Smooth muscle cell (in vitro differentiated cells): Measurements from ENCODE around the gene USP13. TPM values are rescaled to one million over a fixed set of nuclear protein-coding genes. Genes with fewer than 3 reads are reported as not detected.

Source experiments
- DNase-seq: peaks from one replicate; lab custom pipeline; 2025; ENCODE audit not compliant: unreplicated experiment; lab: John Stamatoyannopoulos, UW
- H2AFZ ChIP-seq: fragments of 200-600 bp; sonication (generic); 2 replicates; pipeline ENCODE4 v1.6.0; 2016; ENCODE audit warnings: antibody characterized with exemption, low read depth, mild to moderate bottlenecking
- H3F3A ChIP-seq: fragments of 200-600 bp; sonication (generic); 2 replicates; pipeline ENCODE4 v1.6.0; 2017; ENCODE audit warnings: antibody characterized with exemption, low read depth
- H3K27ac ChIP-seq: fragments of 200-600 bp; sonication (generic); 2 replicates; pipeline ENCODE4 v1.5.1; 2016; ENCODE audit warnings: low read depth, mild to moderate bottlenecking
- H3K27me3 ChIP-seq: fragments of 200-600 bp; sonication (generic); 2 replicates; pipeline ENCODE4 v1.6.1; 2016; ENCODE audit warnings: low read depth, mild to moderate bottlenecking
- H3K36me3 ChIP-seq: fragments of 200-600 bp; sonication (generic); 2 replicates; pipeline ENCODE4 v1.5.1; 2016; ENCODE audit warnings: low read depth
- H3K4me1 ChIP-seq: fragments of 200-600 bp; sonication (generic); 2 replicates; pipeline ENCODE4 v1.5.1; 2016; ENCODE audit warnings: low read depth
- H3K4me2 ChIP-seq: fragments of 200-600 bp; sonication (generic); 2 replicates; pipeline ENCODE4 v1.6.0; 2016; ENCODE audit warnings: mild to moderate bottlenecking
- H3K4me3 ChIP-seq: fragments of 200-600 bp; sonication (generic); 2 replicates; pipeline ENCODE4 v1.5.1; 2016; ENCODE audit warnings: mild to moderate bottlenecking
- H3K79me2 ChIP-seq: fragments of 200-600 bp; sonication (generic); 2 replicates; pipeline ENCODE4 v1.6.0; 2016; ENCODE audit warnings: low read depth, mild to moderate bottlenecking
- H3K9ac ChIP-seq: fragments of 200-600 bp; sonication (generic); 2 replicates; pipeline ENCODE4 v1.6.0; 2016; ENCODE audit warnings: low read depth
- H3K9me3 ChIP-seq: fragments of 200-600 bp; sonication (generic); replicated peaks from 2 replicates; pipeline ENCODE4 v1.5.1; 2016; ENCODE audit warnings: low read depth
- H4K20me1 ChIP-seq: fragments of 200-600 bp; sonication (generic); 2 replicates; pipeline ENCODE4 v1.6.0; 2016; ENCODE audit warnings: low read depth
- CTCF ChIP-seq: fragments of 200-600 bp; sonication (generic); IDR thresholded peaks from 2 replicates; pipeline ENCODE4 v1.5.1; 2017; ENCODE audit warnings: borderline replicate concordance, mild to moderate bottlenecking, antibody characterized with exemption; ENCODE audit not compliant: insufficient read depth, poor library complexity, severe bottlenecking
- WGBS: methylation state at CpG from one replicate; pipeline ENCODE4 v1.1.7; 2016; ENCODE audit warnings: low lambda C conversion rate; 5-methylcytosine and 5-hydroxymethylcytosine counted together
- polyA plus RNA-seq: library from polyadenylated mRNA; unstranded; fragments of >200 nt; fragmentation: Nextera tagmentation; extraction: Ambion mirVana; gene quantifications from 2 replicates; pipeline ENCODE4 v1.2.1, GENCODE V29; 2016
- total RNA-seq: library from RNA; depleted of rRNA; stranded (reverse); fragments of >200 nt; gene quantifications from 2 replicates; pipeline ENCODE4 v1.2.3, GENCODE V29; 2014

USP13 gene
- total and polyA plus RNA-seq, 2 experiments from 2014 or later: 2.0 to 3.2 TPM

- Histone ChIP-seq H3F3A (no peaks in the 10 kb centered on the region), H3K27ac (no peak overlapping the region), H4K20me1 (peaks cover 13% of the 10 kb centered on the region), H3K27me3 (no peaks in the 10 kb centered on the region), H3K4me2 (no peak overlapping the region), H3K9me3 (no peaks in the 10 kb centered on the region), H3K4me3 (no peak overlapping the region), H3K4me1 (peaks cover 5% of the 10 kb centered on the region), H3K9ac (no peak overlapping the region), H3K79me2 (peaks cover 9% of the 10 kb centered on the region), H3K36me3 (no peaks in the 10 kb centered on the region), H2AFZ (no peak overlapping the region)
- no peak for DNase-seq
- 100% methylated on average over 1 of the region's 1 CpG for WGBS
- TF ChIP-seq CTCF: no peak
Measured at GRCh38 chr3:179663093-179663492, 10.3 kb downstream of the USP13 start.

GRCh38 chr3:179666030-179666429 is 13.2 kb downstream of the USP13 start:
- peaks cover 12% of the 10 kb centered on the region for H3K79me2 ChIP-seq
- no peak overlapping the region for H2AFZ ChIP-seq
- H3K4me2 ChIP-seq: no peak overlapping the region
- no peaks in the 10 kb centered on the region for H3K9me3 ChIP-seq
- no peaks in the 10 kb centered on the region for H3K27me3 ChIP-seq
- no peak overlapping the region for H3K9ac ChIP-seq
- H3K36me3 ChIP-seq: no peaks in the 10 kb centered on the region
- DNase-seq: no peak
- peaks cover 13% of the 10 kb centered on the region for H4K20me1 ChIP-seq
- no peak overlapping the region for H3K27ac ChIP-seq
- H3K4me3 ChIP-seq: no peak overlapping the region
- H3K4me1 ChIP-seq: peaks cover 5% of the 10 kb centered on the region
- 82% methylated on average over 1 of the region's 1 CpG for WGBS
- no peaks in the 10 kb centered on the region for H3F3A ChIP-seq
- no peak for TF ChIP-seq CTCF

GRCh38 chr3:179666436-179667035 is 13.7 kb downstream of the USP13 start:
- no peak for DNase-seq
- Histone ChIP-seq H3K27me3 (no peaks in the 10 kb centered on the region), H2AFZ (no peak overlapping the region), H3K4me2 (no peak overlapping the region), H3K4me3 (no peak overlapping the region), H3K27ac (no peak overlapping the region), H3K79me2 (peaks cover 17% of the 10 kb centered on the region), H4K20me1 (peaks cover 13% of the 10 kb centered on the region), H3K9me3 (no peaks in the 10 kb centered on the region), H3K36me3 (no peaks in the 10 kb centered on the region), H3F3A (no peaks in the 10 kb centered on the region), H3K9ac (no peak overlapping the region), H3K4me1 (peaks cover 5% of the 10 kb centered on the region)
- no peak for TF ChIP-seq CTCF
- WGBS: 71% methylated on average over 8 of the region's 8 CpGs

GRCh38 chr3:179668429-179668828 is 15.6 kb downstream of the USP13 start:
- Histone ChIP-seq H2AFZ (no peak overlapping the region), H3K4me3 (no peak overlapping the region), H3F3A (no peaks in the 10 kb centered on the region), H3K9me3 (no peaks in the 10 kb centered on the region), H3K27me3 (no peaks in the 10 kb centered on the region), H3K9ac (no peak overlapping the region), H3K36me3 (no peaks in the 10 kb centered on the region), H3K27ac (no peak overlapping the region), H3K4me1 (no peaks in the 10 kb centered on the region), H4K20me1 (peaks cover 7% of the 10 kb centered on the region), H3K79me2 (peaks cover 20% of the 10 kb centered on the region), H3K4me2 (no peak overlapping the region)
- 100% methylated on average over 1 of the region's 1 CpG for WGBS
- no peak for DNase-seq
- TF ChIP-seq CTCF: no peak
